NCI-H82 (cell line): ENCODE data around the gene BTK.

ENCODE experiments used
- DNase-seq: peaks from one replicate; lab custom pipeline; 2025; lab: John Stamatoyannopoulos, UW

BTK gene

GRCh38 chrX:101393530-101394305 lies 7.7 kb upstream of the BTK start:
- no peak for DNase-seq

DNA sequence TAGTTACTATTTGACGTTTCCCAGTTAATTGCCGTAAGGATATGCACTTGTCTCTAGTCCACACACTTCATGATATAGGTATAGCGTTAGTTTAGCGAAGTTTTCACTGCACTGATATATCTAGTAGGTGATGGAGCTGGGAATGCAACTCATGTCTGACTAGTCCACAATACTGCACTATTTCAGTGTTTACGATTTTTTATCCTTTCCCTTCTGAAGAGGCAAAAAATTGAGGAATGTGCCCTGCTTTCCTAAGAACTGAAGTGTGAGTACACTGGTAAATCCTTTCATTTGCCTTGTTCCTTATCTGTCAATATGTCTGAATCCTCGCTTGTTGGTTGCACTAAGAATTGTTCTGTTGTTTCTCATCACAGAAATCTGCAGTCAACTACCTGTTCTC lies 5.8 kb upstream of the BTK start:
- no peak for DNase-seq

DNA sequence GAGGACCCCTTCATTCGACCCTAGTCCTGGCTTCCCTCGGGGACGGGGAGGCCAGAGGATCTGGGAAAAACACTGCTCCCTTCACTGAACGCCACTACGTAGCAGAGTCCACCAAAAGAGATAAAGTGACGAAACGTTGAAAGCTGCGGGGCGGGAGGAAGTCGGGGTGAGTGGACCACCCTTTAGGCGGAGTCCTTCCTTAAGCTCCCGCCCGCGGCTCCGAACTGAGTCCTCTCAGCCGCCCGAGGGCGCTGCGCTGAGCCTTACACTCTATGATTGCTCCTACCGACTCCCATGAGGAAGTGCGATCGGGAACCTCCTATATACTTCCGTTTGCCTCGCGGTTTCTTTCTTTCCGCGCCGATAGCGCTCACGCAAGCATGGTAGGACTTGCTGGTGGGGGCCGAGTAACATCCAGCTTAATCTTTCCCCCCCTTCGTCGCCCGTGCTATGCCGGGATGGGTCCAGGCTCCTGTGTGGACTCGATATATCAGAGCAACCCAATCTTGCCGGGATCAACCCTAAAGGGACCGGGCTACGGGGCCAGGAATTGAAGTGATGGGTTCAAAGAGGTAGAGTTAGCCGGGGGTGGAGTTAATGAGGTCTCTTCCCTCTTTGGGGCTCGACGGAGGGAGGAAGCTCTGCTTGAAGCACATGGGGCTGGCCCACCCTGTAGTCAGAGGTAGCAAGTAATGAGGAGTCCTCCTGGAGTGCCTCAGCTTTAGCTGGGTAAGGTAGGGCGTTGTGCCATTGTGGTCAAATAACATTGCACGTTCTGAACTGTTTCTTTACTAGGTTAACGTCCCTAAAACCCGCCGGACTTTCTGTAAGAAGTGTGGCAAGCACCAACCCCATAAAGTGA lies 4.9 kb upstream of the BTK start, which contains the start of gene RPL36A:
RPL36A (plus strand) TSS at position 348 of the 862 bp plus-strand sequence; CDS start at position 381, 33 bp downstream.
- peak; percentile 98 for DNase-seq

- DNase-seq: no peak
Observed at GRCh38 chrX:101388604-101389003, 2.6 kb upstream of the BTK start.

- DNase-seq: no peak
Observed at GRCh38 chrX:101386542-101386885, 523 bp upstream of the BTK start.

DNA sequence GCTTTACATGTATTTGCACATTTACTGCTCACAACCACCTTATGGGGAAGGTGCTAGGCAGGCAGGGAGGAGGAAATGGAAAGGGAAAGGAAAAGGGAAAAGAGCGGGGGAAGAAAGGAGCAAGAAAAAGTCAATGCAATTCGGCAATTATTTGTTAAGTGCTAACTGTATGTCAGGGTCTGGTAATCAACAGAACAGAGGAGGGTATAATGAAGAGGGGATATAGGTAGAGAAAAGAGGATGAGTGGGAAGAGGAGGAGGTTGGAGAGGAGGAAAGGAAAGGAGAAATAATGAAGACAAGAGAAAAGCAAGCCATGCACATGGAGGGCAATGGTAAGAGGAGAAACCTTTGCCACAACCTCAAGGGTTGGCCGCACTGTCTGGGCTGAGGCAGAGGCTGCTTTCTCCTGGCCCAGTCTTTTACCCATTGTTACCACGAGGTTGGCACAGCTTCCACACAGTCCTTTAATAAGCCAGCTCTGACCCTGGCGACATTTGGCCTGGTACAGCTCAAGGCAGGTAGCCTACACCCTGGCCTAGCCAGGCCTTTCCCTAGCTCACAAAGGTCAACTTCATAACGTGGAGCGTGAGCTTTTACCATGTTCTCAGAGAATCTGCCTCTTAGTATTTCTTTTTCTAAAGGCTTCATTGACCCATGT lies 836 bp downstream of the BTK start:
- DNase-seq: no peak

DNA sequence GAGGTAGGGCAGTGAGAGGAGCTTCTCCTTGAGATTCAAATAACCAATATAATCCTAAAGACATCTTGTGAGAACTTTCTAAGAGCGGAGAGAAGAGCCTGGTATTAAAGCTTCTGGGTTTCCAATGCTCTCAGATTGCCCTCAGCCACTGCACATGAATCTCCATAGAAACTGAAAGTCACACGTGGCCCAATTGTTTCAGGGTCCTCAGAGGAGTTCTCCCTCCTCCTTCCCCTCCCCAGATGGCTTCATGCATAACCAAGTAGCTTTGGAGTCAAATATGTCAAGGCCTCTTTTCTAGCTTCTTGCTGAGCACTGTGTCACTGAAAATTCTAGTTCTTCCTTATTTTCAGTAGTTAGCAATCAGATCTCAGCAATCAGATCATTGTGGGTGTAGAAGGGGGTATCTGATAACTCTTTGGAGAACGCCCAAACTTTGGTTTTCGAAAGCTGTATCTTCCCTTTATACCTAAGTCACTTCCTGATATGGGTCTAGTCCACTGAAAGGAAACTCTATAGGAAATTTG lies 2.2 kb downstream of the BTK start:
- no peak for DNase-seq

- no peak for DNase-seq
Observed at GRCh38 chrX:101377547-101377946, 8.4 kb downstream of the BTK start.

- DNase-seq: no peak
Observed at GRCh38 chrX:101370888-101371504, 15.0 kb downstream of the BTK start.

DNA sequence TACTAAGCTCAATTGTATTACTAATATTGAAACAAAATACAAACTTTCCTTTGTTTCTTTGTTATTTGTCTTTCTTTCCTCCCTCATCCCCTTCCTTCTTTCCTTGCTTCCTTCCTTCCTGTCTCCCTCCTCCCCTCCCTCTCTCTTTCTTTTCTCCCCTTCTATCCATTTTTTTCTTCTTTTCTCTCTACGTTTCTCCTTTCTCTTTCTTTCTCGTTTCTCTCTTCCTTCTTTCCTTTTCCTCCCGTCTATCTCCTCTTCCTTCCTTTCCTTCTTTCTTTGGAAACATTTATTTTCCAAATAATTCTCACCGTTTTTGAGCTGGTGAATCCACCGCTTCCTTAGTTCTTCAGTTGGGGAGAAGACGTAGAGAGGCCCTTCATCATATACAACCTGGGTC lies 16.3 kb downstream of the BTK start:
- DNase-seq: no peak

GRCh38 chrX:101368800-101369199 lies 17.2 kb downstream of the BTK start:
- DNase-seq: no peak

DNA sequence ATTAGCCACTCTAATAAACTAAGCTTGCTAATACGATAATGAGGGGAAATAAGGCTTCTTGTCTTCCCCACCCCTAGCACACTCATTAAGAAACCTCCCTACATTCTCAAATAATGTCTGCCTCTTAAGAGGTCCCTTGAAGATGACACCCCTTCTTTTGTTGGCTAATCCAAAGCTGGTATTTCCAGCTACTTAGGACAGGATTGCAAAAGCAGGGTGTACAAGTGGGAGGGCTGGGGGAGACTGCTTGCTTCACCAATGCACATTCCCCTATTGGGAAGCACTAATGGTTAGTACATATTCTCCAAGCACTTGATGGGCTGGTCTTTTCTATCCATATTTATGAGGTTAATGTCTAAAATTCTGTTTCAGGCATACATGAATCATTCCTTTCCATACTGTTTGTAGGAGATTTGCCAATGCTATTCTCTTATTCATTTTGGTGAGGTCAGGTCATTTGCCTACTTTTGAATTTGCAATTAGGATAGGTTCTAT lies 20.6 kb downstream of the BTK start:
- DNase-seq: no peak

GRCh38 chrX:101362757-101363156 lies 23.2 kb downstream of the BTK start:
- no peak for DNase-seq

GRCh38 chrX:101362116-101362515 lies 23.9 kb downstream of the BTK start:
- no peak for DNase-seq

DNA sequence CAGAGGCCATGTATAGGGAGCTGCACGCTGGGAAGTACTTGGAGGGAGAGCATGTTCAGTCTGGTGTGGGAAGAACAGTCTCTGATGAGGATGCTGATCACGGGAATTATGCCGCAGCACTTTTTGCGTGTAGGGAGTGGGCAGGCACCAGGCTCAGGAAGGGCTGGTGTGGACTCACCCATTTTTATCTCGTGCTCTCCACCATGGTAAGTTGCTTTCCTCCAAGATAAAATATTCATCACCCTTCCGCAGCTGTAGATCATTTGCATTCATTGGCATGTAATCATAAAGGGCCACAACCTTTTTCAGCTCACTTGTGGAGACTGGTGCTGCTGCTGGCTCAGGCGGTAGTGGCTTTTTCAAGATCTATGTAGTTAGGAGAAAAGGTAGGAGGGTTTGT lies 25.6 kb downstream of the BTK start:
- no peak for DNase-seq

- no peak for DNase-seq
Observed at GRCh38 chrX:101359966-101360365, 26.0 kb downstream of the BTK start.

DNA sequence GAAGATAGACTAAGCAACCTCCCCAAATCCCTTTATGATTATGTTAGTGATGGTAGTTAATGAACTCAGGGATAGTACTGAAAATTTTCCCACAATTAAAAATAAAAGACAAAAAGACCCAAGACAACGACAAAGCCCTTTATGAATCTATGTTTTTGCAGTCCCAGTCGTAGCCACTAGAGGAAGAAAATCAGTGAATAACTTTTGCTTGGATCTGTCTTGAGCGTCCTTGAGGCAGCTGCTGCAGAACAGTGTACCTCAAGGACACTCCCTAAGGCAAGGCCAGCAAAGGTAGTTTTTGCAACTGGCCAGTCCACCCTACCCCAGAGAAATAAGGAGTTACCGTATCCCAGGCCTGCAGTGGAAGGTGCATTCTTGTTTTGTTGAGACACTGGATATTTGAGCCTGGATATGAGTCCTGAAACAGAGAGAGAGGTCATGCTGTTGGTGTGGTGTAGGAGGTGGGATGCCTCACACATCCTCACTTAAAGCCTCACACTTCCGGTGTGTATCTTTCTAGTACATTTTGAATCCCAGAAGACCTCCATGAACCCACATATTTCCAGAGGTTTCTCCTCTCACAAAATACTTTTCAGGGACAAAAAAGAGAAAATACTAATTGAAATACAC lies 28.7 kb downstream of the BTK start:
- DNase-seq: peak; percentile 27

- DNase-seq: no peak
Observed at GRCh38 chrX:101349193-101349562, 36.8 kb downstream of the BTK start.

DNA sequence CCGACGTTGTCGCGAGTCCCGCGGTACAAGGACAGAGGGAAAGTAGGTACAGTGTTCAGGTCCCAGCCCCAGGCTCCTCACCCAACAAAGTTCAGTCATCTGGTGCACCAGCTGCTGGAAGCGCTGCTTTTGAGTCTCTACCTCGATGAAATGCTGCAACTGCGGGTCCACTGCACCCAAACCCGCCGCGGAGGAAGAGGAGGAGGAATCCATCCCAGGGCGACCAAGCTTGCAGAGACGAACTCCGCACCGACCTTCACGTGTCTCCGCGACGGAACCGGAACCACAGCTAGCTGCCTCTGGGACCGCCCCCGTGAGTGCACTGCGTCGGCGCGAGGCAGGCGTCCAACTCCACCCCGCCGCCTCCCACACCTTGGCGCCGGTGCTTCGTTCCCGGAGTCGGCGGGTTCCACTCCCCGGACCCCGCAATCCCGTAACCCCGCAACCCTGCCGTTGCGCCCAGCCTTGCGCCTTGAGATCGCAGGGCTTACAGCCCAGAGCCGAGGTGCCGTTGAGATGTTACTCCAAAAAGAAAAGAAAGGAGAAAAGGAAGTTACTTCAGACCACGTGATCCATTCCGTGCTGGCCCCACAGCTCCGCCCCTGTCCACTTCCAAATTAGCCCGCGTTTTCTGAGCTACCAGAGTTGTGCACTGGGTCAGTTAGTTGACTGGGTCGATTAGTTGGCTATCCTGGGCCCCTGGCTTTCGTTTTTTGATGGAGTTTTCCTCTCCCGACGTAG lies 37.4 kb downstream of the BTK start, which contains the start of gene TIMM8A:
TIMM8A (minus strand) TSS at position 291 of the 741 bp plus-strand sequence; CDS start at position 213, 78 bp downstream.
- peak; percentile 87 for DNase-seq

GRCh38 chrX:101347859-101348451 lies 38.0 kb downstream of the BTK start:
- DNase-seq: no peak
